Peyer's patch (tissue), 4 donors: ENCODE data around the gene FUT3. TPM values are rescaled to one million over a fixed set of nuclear protein-coding genes. Genes with fewer than 3 reads are reported as not detected.

ENCODE experiments used
- DNase-seq, 3 donors: peaks; one replicate each; pipeline ENCODE4 v3.0.0-alpha.2; 2017 to 2019
- H3K27ac ChIP-seq, 4 donors: fragments of 200-600 bp; sonication (generic); one replicate each; pipeline ENCODE4 v1.5.1; 2016 to 2019
- H3K27me3 ChIP-seq, 2 donors: fragments of 200-600 bp; sonication (generic); one replicate each; pipeline ENCODE4 v1.5.1; 2019
- H3K36me3 ChIP-seq, 3 donors: fragments of 200-600 bp; sonication (generic); one replicate each; pipeline ENCODE4 v1.5.1; 2016 to 2019
- H3K4me1 ChIP-seq, 4 donors: fragments of 200-600 bp; sonication (generic); one replicate each; pipeline ENCODE4 v1.5.1; 2016 to 2019
- H3K4me3 ChIP-seq, 4 donors: fragments of 200-600 bp; sonication (generic); 1 replicate in 3 of 4; 2 replicates in 1 of 4; pipeline ENCODE4 v1.5.1; 2016 to 2019; ENCODE audit warnings: mild to moderate bottlenecking in 1 of 4
- H3K9me3 ChIP-seq, 4 donors: fragments of 200-600 bp; sonication (generic); one replicate each; pipeline ENCODE4 v1.5.1; 2016 to 2019; ENCODE audit warnings: mild to moderate bottlenecking in 1 of 4
- CTCF ChIP-seq, 6 experiments: fragments of 450-650 bp in 4 of 6; fragments of 200-600 bp in 2 of 6; sonication (generic) in 1 of 6; IDR thresholded peaks; one replicate each; pipeline ENCODE4 v1.5.1; 2017 to 2019; ENCODE audit warnings: antibody characterized with exemption in 6 of 6, mild to moderate bottlenecking in 3 of 6, moderate library complexity in 1 of 6
- POLR2A ChIP-seq, 2 donors: fragments of 450-650 bp; IDR thresholded peaks; one replicate each; pipeline ENCODE4 v1.5.1; 2017; ENCODE audit warnings: antibody characterized with exemption in 2 of 2, mild to moderate bottlenecking in 2 of 2, moderate library complexity in 2 of 2
- total RNA-seq, 4 donors: library from RNA; depleted of rRNA; stranded (reverse); fragments of >200 nt; gene quantifications; one replicate each; pipeline ENCODE4 v1.1.0, GENCODE V29; 2016

FUT3 gene
- total RNA-seq, 4 donors from 2014 or later: 37.1 to 207 (median 155) TPM

GRCh38 chr19:5814852-5815246 is 36.4 kb downstream of the FUT3 start:
- Histone ChIP-seq H3K27ac (no peak overlapping the region), H3K36me3 (no peaks in the 10 kb centered on the region), H3K4me3 (no peak overlapping the region), H3K9me3 (no peaks in the 10 kb centered on the region), H3K4me1 (peaks cover 0 to 7% (median 0%) of the 10 kb centered on the region in 4 donors), H3K27me3 (no peaks in the 10 kb centered on the region)
- TF ChIP-seq POLR2A (IDR thresholded peaks at IDR 0.05): no peak
- no peak for TF ChIP-seq CTCF (IDR thresholded peaks at IDR 0.05)
- DNase-seq: no peak

- Histone ChIP-seq H3K27ac (no peak overlapping the region), H3K27me3 (no peaks in the 10 kb centered on the region), H3K9me3 (no peaks in the 10 kb centered on the region), H3K4me1 (peaks cover 0 to 7% (median 0%) of the 10 kb centered on the region in 4 donors), H3K36me3 (no peaks in the 10 kb centered on the region), H3K4me3 (no peak overlapping the region)
- TF ChIP-seq POLR2A (IDR thresholded peaks at IDR 0.05): no peak
- no peak for TF ChIP-seq CTCF (IDR thresholded peaks at IDR 0.05)
- DNase-seq: no peak
These were observed 37.0 kb downstream of the FUT3 start for GRCh38 chr19:5814123-5814851.

- Histone ChIP-seq H3K4me3 (no peak overlapping the region), H3K27me3 (no peaks in the 10 kb centered on the region), H3K27ac (no peak overlapping the region), H3K36me3 (no peaks in the 10 kb centered on the region), H3K4me1 (peaks cover 0 to 8% (median 0%) of the 10 kb centered on the region in 4 donors), H3K9me3 (no peaks in the 10 kb centered on the region)
- DNase-seq: no peak
- TF ChIP-seq CTCF (IDR thresholded peaks at IDR 0.05) (no peak), POLR2A (IDR thresholded peaks at IDR 0.05) (no peak)
These were observed 40.1 kb downstream of the FUT3 start for GRCh38 chr19:5811117-5811516.

- Histone ChIP-seq H3K27ac (no peak overlapping the region), H3K4me3 (no peak overlapping the region), H3K4me1 (peaks cover 0 to 14% (median 2%) of the 10 kb centered on the region in 4 donors), H3K9me3 (no peaks in the 10 kb centered on the region), H3K27me3 (no peaks in the 10 kb centered on the region), H3K36me3 (no peaks in the 10 kb centered on the region)
- TF ChIP-seq POLR2A (IDR thresholded peaks at IDR 0.05) (no peak), CTCF (IDR thresholded peaks at IDR 0.05) (no peak)
- no peak for DNase-seq
These were observed 41.8 kb downstream of the FUT3 start for GRCh38 chr19:5809469-5809868.

- H3K4me1 ChIP-seq: peaks cover 0 to 16% (median 4%) of the 10 kb centered on the region in 4 donors
- H3K9me3 ChIP-seq: no peaks in the 10 kb centered on the region
- DNase-seq: no peak
- H3K27ac ChIP-seq: no peak overlapping the region
- H3K36me3 ChIP-seq: no peaks in the 10 kb centered on the region
- H3K4me3 ChIP-seq: no peak overlapping the region
- H3K27me3 ChIP-seq: no peaks in the 10 kb centered on the region
- no peak for TF ChIP-seq POLR2A (IDR thresholded peaks at IDR 0.05)
- no peak for TF ChIP-seq CTCF (IDR thresholded peaks at IDR 0.05)
These were observed 42.2 kb downstream of the FUT3 start for GRCh38 chr19:5809053-5809452.
